Testis (tissue), 3 donors: ENCODE measurements around the gene CFAP20. TPM values are rescaled to one million over a fixed set of nuclear protein-coding genes. Genes with fewer than 3 reads are reported as not detected.

Source experiments
- DNase-seq: peaks from one replicate; pipeline ENCODE4 v3.0.0-alpha.2; 2019
- H3K27ac ChIP-seq, 2 donors: fragments of 200-600 bp; sonication (generic); one replicate each; pipeline ENCODE4 v1.5.1; 2019
- H3K27me3 ChIP-seq: fragments of 200-600 bp; sonication (generic); one replicate; pipeline ENCODE4 v1.5.1; 2019
- H3K36me3 ChIP-seq: fragments of 200-600 bp; sonication (generic); one replicate; pipeline ENCODE4 v1.5.1; 2017; ENCODE audit warnings: low read depth; ENCODE audit errors: missing control alignments
- H3K4me1 ChIP-seq: fragments of 200-600 bp; sonication (generic); one replicate; pipeline ENCODE4 v1.5.1; 2019
- H3K4me3 ChIP-seq, 2 donors: fragments of 200-600 bp; sonication (generic); one replicate each; pipeline ENCODE4 v1.5.1; 2017 to 2019
- H3K9me3 ChIP-seq: fragments of 200-600 bp; sonication (generic); one replicate; pipeline ENCODE4 v1.5.1; 2017
- CTCF ChIP-seq, 3 experiments: fragments of 450-650 bp in 2 of 3; fragments of 200-600 bp in 1 of 3; sonication (generic) in 1 of 3; IDR thresholded peaks; one replicate each; pipeline ENCODE4 v1.5.1; 2016 to 2019; ENCODE audit warnings: antibody characterized with exemption in 3 of 3, mild to moderate bottlenecking in 2 of 3, moderate library complexity in 1 of 3
- POLR2A ChIP-seq: fragments of 450-650 bp; IDR thresholded peaks from one replicate; pipeline ENCODE4 v1.6.1; 2017; ENCODE audit warnings: antibody characterized with exemption, mild to moderate bottlenecking, moderate library complexity
- WGBS, 2 donors: methylation state at CpG; one replicate each; pipeline ENCODE4 v1.1.5; 2018; 5-methylcytosine and 5-hydroxymethylcytosine counted together
- intact Hi-C: fragments of 100-400 bp; cut with DNase I; formaldehyde crosslinking; loops from one replicate; pipeline ENCODE4 v1.15.1; 2023; ENCODE audit warnings: low total_unique reads
- polyA plus RNA-seq: library from polyadenylated mRNA; stranded (reverse); fragments of 350-450 nt; fragmentation: Illumina TruSeq; extraction: RNeasy Lipid Tissue Mini Kit (QIAGEN cat#74804); gene quantifications from one replicate; pipeline ENCODE4 v1.2.3, GENCODE V29; 2014; ENCODE audit warnings: low read depth, low replicate concordance; ENCODE audit not compliant: insufficient read depth
- small RNA-seq, 2 donors: library from RNA; depleted of rRNA; stranded (forward); fragments of <200 nt; gene quantifications; one replicate each; pipeline ENCODE3, GENCODE V24; 2016
- total RNA-seq, 2 donors: library from RNA; depleted of rRNA; stranded (reverse); fragments of >200 nt; gene quantifications; one replicate each; pipeline ENCODE4 v1.2.3, GENCODE V29; 2016

The CFAP20 gene
- total and polyA plus RNA-seq, 3 donors from 2014 or later: 91.5 to 98.6 (median 92.4) TPM

GRCh38 chr16:58070585-58070984, 58.6 kb downstream of the CFAP20 start:
- Histone ChIP-seq H3K36me3 (no peaks in the 10 kb centered on the region), H3K9me3 (no peaks in the 10 kb centered on the region), H3K27me3 (no peaks in the 10 kb centered on the region), H3K4me3 (no peak overlapping the region), H3K27ac (no peak overlapping the region), H3K4me1 (no peaks in the 10 kb centered on the region)
- no peak for DNase-seq
- intact Hi-C loops: no loop called here
- TF ChIP-seq CTCF (IDR thresholded peaks at IDR 0.05) (no peak), POLR2A (no peak)
- WGBS, 2 donors: 72 to 93% methylated on average over 4 of the region's 4 CpGs

Small RNA genes within 50 kb of the gene (small RNA-seq; reads per million reads assigned to genes)
- gene RF00019: 0 reads per million in 2 donors

Other genes starting within 250 kb of the CFAP20 start
- 1 to 10 TPM in 1 of 2 donors, under 1 TPM in 1; 0.87 to 1.2 TPM for gene CNGB1, start 158.3 kb downstream of the CFAP20 start, total RNA-seq
- gene CNGB1, start 158.3 kb downstream of the CFAP20 start, polyA plus RNA-seq: 0.76 TPM
- gene ZNF319, start 128.7 kb downstream of the CFAP20 start, total RNA-seq: 10 to 100 TPM; 11.2 to 12.1 TPM
- 10.4 TPM for gene ZNF319, start 128.7 kb downstream of the CFAP20 start, polyA plus RNA-seq
- gene USB1, start 128.0 kb downstream of the CFAP20 start, total RNA-seq: 10 to 100 TPM; 62.4 to 63.7 TPM
- gene USB1, start 128.0 kb downstream of the CFAP20 start, polyA plus RNA-seq: 39.7 TPM
- gene MMP15, start 103.6 kb downstream of the CFAP20 start, total RNA-seq: 100 to 1,000 TPM; 194 to 300 TPM
- gene MMP15, start 103.6 kb downstream of the CFAP20 start, polyA plus RNA-seq: 80.6 TPM
- gene CSNK2A2, start 68.7 kb upstream of the CFAP20 start, total RNA-seq: 100 to 1,000 TPM; 101 to 119 TPM
- 299 TPM for gene CSNK2A2, start 68.7 kb upstream of the CFAP20 start, polyA plus RNA-seq
- gene PRSS54, start 165.6 kb upstream of the CFAP20 start, total RNA-seq: 10 to 100 TPM; 17.9 to 31.2 TPM
- 84.8 TPM for gene PRSS54, start 165.6 kb upstream of the CFAP20 start, polyA plus RNA-seq